Ovary (tissue), 3 donors: ENCODE data around the gene DRAXIN.

Experiments used
- CTCF ChIP-seq, 3 donors: fragments of 450-650 bp in 2 of 3; fragments of 200-600 bp in 1 of 3; IDR thresholded peaks; one replicate each; pipeline versions ENCODE4 v1.5.1 to v1.8.0; 2016 to 2022; ENCODE audit warnings: antibody characterized with exemption in 3 of 3, mild to moderate bottlenecking in 1 of 3
- POLR2A ChIP-seq: fragments of 450-650 bp; IDR thresholded peaks from one replicate; pipeline ENCODE4 v1.6.1; 2017; ENCODE audit warnings: antibody characterized with exemption, mild to moderate bottlenecking, moderate library complexity
- donor health status: DM: no; HTN: no; CAD: no.

- TF ChIP-seq POLR2A (no peak), CTCF (IDR thresholded peaks at IDR 0.05) (no peak)
Measured at GRCh38 chr1:11690397-11691301, 861 bp upstream of the DRAXIN start.
